GM19395 (cell line): ENCODE data around the gene MRPL9.

Experiments
- ATAC-seq: cut with Tn5 transposase; IDR thresholded peaks from one replicate; pipeline ENCODE4 v1.9.1; 2021; ENCODE audit warnings: mild to moderate bottlenecking, moderate library complexity; ENCODE audit not compliant: unreplicated experiment

Gene MRPL9

GRCh38 chr1:151762941-151763921 is at the start of gene MRPL9:
MRPL9 (minus strand) TSS chr1:151763496; CDS start chr1:151763479, 17 bp downstream.
- peak; percentile 95 for ATAC-seq

GRCh38 chr1:151811181-151811580 is 47.9 kb upstream of the MRPL9 start:
- no peak for ATAC-seq

GRCh38 chr1:151809985-151810556 is 46.8 kb upstream of the MRPL9 start:
- no peak for ATAC-seq

GRCh38 chr1:151809290-151809984 is 46.1 kb upstream of the MRPL9 start:
- no peak for ATAC-seq

- no peak for ATAC-seq
These were observed 44.5 kb upstream of the MRPL9 start for GRCh38 chr1:151807766-151808165.

GRCh38 chr1:151807131-151807530 is 43.8 kb upstream of the MRPL9 start:
- no peak for ATAC-seq

- ATAC-seq, result no peak
These were observed 42.9 kb upstream of the MRPL9 start for GRCh38 chr1:151806170-151806569.

GRCh38 chr1:151805066-151805820 is 41.9 kb upstream of the MRPL9 start, which contains the start of gene LINGO4:
LINGO4 (minus strand) TSS chr1:151805419; CDS start chr1:151802704, 2,715 bp downstream.
- no peak for ATAC-seq

GRCh38 chr1:151803915-151804314 is 40.6 kb upstream of the MRPL9 start:
- no peak for ATAC-seq

- ATAC-seq, result no peak
These were observed 39.9 kb upstream of the MRPL9 start for GRCh38 chr1:151803164-151803563.

GRCh38 chr1:151802372-151802771 is 39.1 kb upstream of the MRPL9 start:
- ATAC-seq, result no peak

GRCh38 chr1:151801846-151802245 is 38.5 kb upstream of the MRPL9 start:
- no peak for ATAC-seq

- ATAC-seq, result no peak
These were observed 38.1 kb upstream of the MRPL9 start for GRCh38 chr1:151801310-151801820.

GRCh38 chr1:151800830-151801229 is 37.5 kb upstream of the MRPL9 start:
- ATAC-seq, result no peak

- ATAC-seq, result no peak
These were observed 36.1 kb upstream of the MRPL9 start for GRCh38 chr1:151799179-151800022.

- no peak for ATAC-seq
These were observed 35.3 kb upstream of the MRPL9 start for GRCh38 chr1:151798571-151798970.

- ATAC-seq, result no peak
These were observed 27.8 kb upstream of the MRPL9 start for GRCh38 chr1:151790940-151791651.

- ATAC-seq, result peak; percentile 98
These were observed 27.0 kb upstream of the MRPL9 start, which contains the start of gene TDRKH for GRCh38 chr1:151790071-151790939. TDRKH (minus strand) TSS chr1:151790500; CDS start chr1:151783022, 7,478 bp downstream.
